Activated CD8-positive, alpha-beta memory T cell treated with anti-CD3 and anti-CD28 coated beads for 4 hours (primary cell): Measurements from ENCODE around the gene CFAP210.
"Not testable (repeated sequence)": the region's sequence is repeated elsewhere in the genome, so short reads cannot be mapped to it uniquely, and the experiment has no call there.

ENCODE experiments used
- DNase-seq, 2 donors: peaks; one replicate each; pipeline ENCODE4 v3.0.0-alpha.2; 2020; ENCODE audit warnings: low read depth in 2 of 2

CFAP210 gene

DNA sequence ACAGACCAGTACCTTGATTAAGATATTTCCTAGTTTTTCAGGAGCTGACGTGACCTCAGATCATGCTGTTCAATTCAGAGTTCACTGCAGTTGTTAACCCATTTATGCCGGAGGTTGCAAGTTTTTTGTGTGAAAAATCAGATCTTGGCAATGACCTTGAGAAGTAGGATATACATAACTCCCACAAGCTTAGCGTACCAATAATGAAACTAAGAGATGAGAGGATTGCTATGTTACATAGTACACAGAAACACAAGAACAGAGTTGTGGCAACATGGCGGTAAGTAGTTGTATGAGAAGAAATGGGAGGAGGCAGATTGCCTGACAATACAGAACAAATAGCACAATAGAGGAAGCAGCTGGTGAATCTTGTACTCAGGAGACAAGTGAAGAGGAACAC, 71.0 kb downstream of the CFAP210 start:
- DNase-seq, result no peak

DNA sequence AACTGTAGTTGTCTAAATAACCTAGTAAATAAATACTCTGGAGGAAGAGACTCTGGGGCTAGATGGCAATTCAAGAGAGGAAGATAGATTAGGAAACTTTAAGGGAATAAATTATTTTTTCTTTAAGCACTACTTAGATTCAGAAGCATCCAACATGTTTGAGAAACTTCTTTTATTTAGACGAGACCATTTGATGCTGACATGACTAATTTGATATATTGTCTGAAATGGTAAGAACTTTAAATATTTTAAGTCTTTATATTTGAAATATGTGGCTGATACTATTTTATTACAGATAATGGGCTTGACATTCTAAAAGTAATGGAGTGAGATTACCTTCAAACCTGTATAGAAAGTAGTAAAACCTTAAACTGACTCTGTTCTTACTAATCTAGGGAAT, 73.7 kb downstream of the CFAP210 start:
- DNase-seq, result no peak

- no peak for DNase-seq
Measured at GRCh38 chr2:169619946-169620345, 74.3 kb downstream of the CFAP210 start.

DNA sequence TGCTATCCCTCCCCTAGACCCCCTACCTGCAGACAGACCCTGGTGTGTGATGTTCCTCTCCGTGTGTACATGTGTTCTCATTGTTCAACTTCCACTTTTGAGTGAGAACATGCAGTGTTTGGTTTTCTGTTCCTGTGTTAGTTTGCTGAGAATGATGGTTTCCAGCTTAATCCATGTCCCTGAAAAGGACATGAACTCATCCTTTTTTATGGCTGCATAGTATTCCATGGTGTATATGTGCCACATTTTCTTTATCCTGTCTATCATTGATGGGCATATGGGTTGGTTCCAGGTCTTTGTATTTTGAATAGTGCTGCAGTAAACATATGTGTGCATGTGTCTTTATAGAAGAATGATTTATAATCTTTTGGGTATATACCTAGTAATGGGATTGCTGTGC, 78.2 kb downstream of the CFAP210 start:
- DNase-seq, result not testable (repeated sequence)

DNA sequence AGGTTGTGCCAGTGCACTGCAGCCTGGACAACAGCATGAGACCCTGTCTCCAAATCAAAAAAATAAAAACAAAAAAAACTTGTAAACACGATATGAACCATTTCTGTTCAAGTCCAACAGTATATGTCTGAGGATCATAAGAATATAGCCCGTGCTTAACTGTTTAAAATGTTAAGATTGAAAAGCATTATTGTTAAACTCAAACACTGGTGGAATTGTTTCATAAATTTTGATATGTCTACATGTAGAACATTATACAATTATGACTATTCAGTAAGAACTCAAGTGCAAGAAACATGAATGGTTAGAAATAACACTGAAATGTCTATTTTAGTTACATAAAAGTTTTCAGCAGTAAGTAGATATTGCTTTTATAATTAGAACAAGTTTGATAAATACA, 80.3 kb downstream of the CFAP210 start:
- DNase-seq, result no peak

DNA sequence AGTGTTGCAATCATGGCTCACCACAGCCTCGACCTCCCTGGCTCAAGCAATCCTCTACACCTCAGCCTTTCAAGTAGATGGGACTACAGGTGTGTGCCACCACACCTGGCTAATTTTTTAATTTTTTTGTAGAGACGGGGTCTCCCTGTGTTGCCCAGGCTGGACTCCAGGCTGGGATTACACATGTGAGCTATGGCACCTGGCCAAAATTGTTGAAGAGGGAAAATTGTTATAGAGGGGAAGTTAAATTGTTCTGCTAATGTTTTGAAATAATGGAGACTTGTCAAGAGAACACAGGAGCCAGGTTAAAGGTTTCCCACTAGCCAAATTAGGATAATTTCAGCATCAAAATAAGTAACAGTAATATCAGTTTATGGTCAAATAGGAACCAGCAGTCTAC, 84.9 kb downstream of the CFAP210 start:
- DNase-seq, result no peak

DNA sequence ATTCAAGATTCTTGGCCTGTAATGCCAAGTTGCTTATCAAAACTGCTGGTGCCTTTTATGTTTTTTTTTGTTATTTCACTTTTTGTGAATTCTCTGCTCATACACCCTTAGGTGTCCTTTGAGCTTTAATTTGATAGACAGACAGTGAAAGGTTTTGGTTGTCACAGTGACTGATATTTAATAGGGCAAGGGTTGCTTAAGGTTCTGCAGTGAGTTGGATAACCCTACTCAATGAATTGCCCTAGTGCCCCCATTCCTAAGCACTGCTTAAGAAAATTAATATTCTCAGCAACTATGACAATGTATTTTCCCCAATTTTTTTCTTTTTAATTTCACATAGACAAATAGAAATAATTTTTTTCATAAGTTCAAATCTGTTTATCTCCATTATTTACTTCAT, 94.6 kb downstream of the CFAP210 start:
- DNase-seq, result no peak

- DNase-seq, result no peak
Measured at GRCh38 chr2:169598982-169599381, 95.2 kb downstream of the CFAP210 start.

DNA sequence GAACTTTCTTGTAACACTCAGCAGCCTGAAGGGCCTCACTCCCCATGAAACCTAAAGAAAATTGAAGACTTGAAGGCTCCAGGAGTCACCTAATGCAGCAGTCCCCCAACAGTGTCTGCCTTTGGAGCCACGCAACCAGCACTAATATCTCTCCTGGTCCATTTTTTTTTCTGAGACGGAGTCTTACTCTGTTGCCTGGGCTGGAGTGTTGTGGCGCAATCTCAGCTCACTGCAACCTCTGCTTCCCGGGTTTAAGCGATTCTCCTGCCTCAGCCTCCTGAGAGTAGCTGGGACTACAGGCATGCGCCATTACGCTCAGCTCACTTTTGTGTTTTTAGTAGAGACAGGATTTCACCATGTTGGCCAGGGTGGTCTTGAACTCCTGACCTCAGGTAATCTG, 97.7 kb downstream of the CFAP210 start:
- not testable (repeated sequence) for DNase-seq
